Activated CD8-positive, alpha-beta T cell treated with anti-CD3 and anti-CD28 coated beads, Interleukin-2, amount 10 ng/mL, durations not matched to agents 7 days and 5 days (primary cell): Measurements from ENCODE around the gene GPR78. TPM values are rescaled to one million over a fixed set of nuclear protein-coding genes. Genes with fewer than 3 reads are reported as not detected.
"Not testable (repeated sequence)": the region's sequence is repeated elsewhere in the genome, so short reads cannot be mapped to it uniquely, and the experiment has no call there.

Experiments used
- ATAC-seq: fragments of 150-1000 bp; cut with Tn5 transposase; one replicate; pipeline ENCODE4 v1.10.0; 2021; ENCODE audit warnings: moderate library complexity
- CTCF ChIA-PET: fragments of 350-600 bp; sonication (Branson Sonifier 250); formaldehyde crosslinking; loops from one replicate; lab custom pipeline; 2021; ENCODE audit warnings: antibody characterized with exemption; lab: Charles Lee
- POLR2A ChIA-PET: fragments of 350-600 bp; sonication (Branson Sonifier 250); formaldehyde crosslinking; loops from one replicate; lab custom pipeline; 2021; ENCODE audit warnings: antibody characterized with exemption; lab: Charles Lee
- DNase-seq: peaks from one replicate; pipeline ENCODE4 v3.0.0-alpha.2; 2020
- H3K27ac Mint-ChIP-seq: one replicate; pipeline ENCODE4 v1.8.0; 2021; ENCODE audit warnings: mild to moderate bottlenecking, mixed read lengths
- H3K27me3 Mint-ChIP-seq: one replicate; pipeline ENCODE4 v1.8.0; 2021; ENCODE audit warnings: low read depth, mixed read lengths
- H3K36me3 Mint-ChIP-seq: one replicate; pipeline ENCODE4 v1.8.0; 2021; ENCODE audit warnings: low read depth, mixed read lengths
- H3K4me1 Mint-ChIP-seq: one replicate; pipeline ENCODE4 v1.8.0; 2021; ENCODE audit warnings: low read depth, mixed read lengths
- H3K4me3 Mint-ChIP-seq: one replicate; pipeline ENCODE4 v1.8.0; 2021; ENCODE audit warnings: mild to moderate bottlenecking, mixed read lengths
- H3K9me3 Mint-ChIP-seq: one replicate; pipeline ENCODE4 v1.8.0; 2022; ENCODE audit warnings: mixed read lengths; ENCODE audit not compliant: insufficient read depth
- total RNA-seq, 2 experiments: library from RNA; stranded (reverse); gene quantifications; one replicate each; pipeline ENCODE4 v1.2.3, GENCODE V29; 2021

GPR78 gene
- total RNA-seq, 2 experiments from 2014 or later = not detected

GRCh38 chr4:8575457-8575856, 4.7 kb upstream of the GPR78 start:
- POLR2A ChIA-PET = no interaction called here
- no peaks in the 10 kb centered on the region for H3K27me3 Mint-ChIP-seq
- H3K27ac Mint-ChIP-seq = no peak overlapping the region
- H3K9me3 Mint-ChIP-seq = no peaks in the 10 kb centered on the region
- ATAC-seq (no peak), DNase-seq (no peak)
- no peaks in the 10 kb centered on the region for H3K4me1 Mint-ChIP-seq
- H3K36me3 Mint-ChIP-seq = no peaks in the 10 kb centered on the region
- no peak overlapping the region for H3K4me3 Mint-ChIP-seq
- CTCF ChIA-PET = no interaction called here

- H3K27me3 Mint-ChIP-seq, CTCF ChIA-PET, H3K27ac Mint-ChIP-seq, DNase-seq, POLR2A ChIA-PET, H3K36me3 Mint-ChIP-seq, H3K4me1 Mint-ChIP-seq, H3K4me3 Mint-ChIP-seq, H3K9me3 Mint-ChIP-seq, ATAC-seq: not testable (repeated sequence)
Observed at GRCh38 chr4:8576591-8576990, 3.6 kb upstream of the GPR78 start.

GRCh38 chr4:8577046-8577445, 3.1 kb upstream of the GPR78 start:
- DNase-seq = no peak
- Mint-ChIP-seq H3K9me3 (no peaks in the 10 kb centered on the region), H3K4me1 (no peaks in the 10 kb centered on the region), H3K4me3 (no peak overlapping the region), H3K27ac (no peak overlapping the region), H3K36me3 (no peaks in the 10 kb centered on the region), H3K27me3 (no peaks in the 10 kb centered on the region)
- CTCF ChIA-PET = no interaction called here
- ATAC-seq = no peak
- POLR2A ChIA-PET = no interaction called here

- no peak overlapping the region for H3K4me3 Mint-ChIP-seq
- DNase-seq (no peak), ATAC-seq (no peak)
- no peaks in the 10 kb centered on the region for H3K27me3 Mint-ChIP-seq
- no peaks in the 10 kb centered on the region for H3K9me3 Mint-ChIP-seq
- POLR2A ChIA-PET = no interaction called here
- CTCF ChIA-PET = no interaction called here
- no peaks in the 10 kb centered on the region for H3K36me3 Mint-ChIP-seq
- H3K4me1 Mint-ChIP-seq = no peaks in the 10 kb centered on the region
- no peak overlapping the region for H3K27ac Mint-ChIP-seq
Observed at GRCh38 chr4:8577972-8578371, 2.2 kb upstream of the GPR78 start.

GRCh38 chr4:8578717-8579116, 1.5 kb upstream of the GPR78 start:
- no peaks in the 10 kb centered on the region for H3K4me1 Mint-ChIP-seq
- H3K36me3 Mint-ChIP-seq = no peaks in the 10 kb centered on the region
- no peak overlapping the region for H3K27ac Mint-ChIP-seq
- ChIA-PET POLR2A (no interaction called here), CTCF (no interaction called here)
- no peak overlapping the region for H3K4me3 Mint-ChIP-seq
- no peaks in the 10 kb centered on the region for H3K27me3 Mint-ChIP-seq
- ATAC-seq = no peak
- H3K9me3 Mint-ChIP-seq = no peaks in the 10 kb centered on the region
- DNase-seq = no peak

GRCh38 chr4:8579526-8580320, 469 bp upstream of the GPR78 start:
- Mint-ChIP-seq H3K4me3 (no peak overlapping the region), H3K27ac (no peak overlapping the region), H3K9me3 (no peaks in the 10 kb centered on the region), H3K27me3 (no peaks in the 10 kb centered on the region), H3K4me1 (no peaks in the 10 kb centered on the region), H3K36me3 (no peaks in the 10 kb centered on the region)
- no peak for ATAC-seq
- DNase-seq = no peak
- CTCF ChIA-PET = no interaction called here
- POLR2A ChIA-PET = no interaction called here

GRCh38 chr4:8581094-8581861, 1.1 kb downstream of the GPR78 start:
- DNase-seq (no peak), ATAC-seq (no peak)
- no peaks in the 10 kb centered on the region for H3K9me3 Mint-ChIP-seq
- H3K4me1 Mint-ChIP-seq = no peaks in the 10 kb centered on the region
- H3K27me3 Mint-ChIP-seq = no peaks in the 10 kb centered on the region
- no peaks in the 10 kb centered on the region for H3K36me3 Mint-ChIP-seq
- H3K27ac Mint-ChIP-seq = no peak overlapping the region
- POLR2A ChIA-PET = no interaction called here
- H3K4me3 Mint-ChIP-seq = no peak overlapping the region
- CTCF ChIA-PET = no interaction called here

- DNase-seq = no peak
- Mint-ChIP-seq H3K27me3 (no peaks in the 10 kb centered on the region), H3K36me3 (no peaks in the 10 kb centered on the region), H3K4me3 (no peak overlapping the region), H3K9me3 (no peaks in the 10 kb centered on the region), H3K4me1 (no peaks in the 10 kb centered on the region), H3K27ac (no peak overlapping the region)
- ChIA-PET POLR2A (no interaction called here), CTCF (no interaction called here)
- ATAC-seq = no peak
Observed at GRCh38 chr4:8582016-8582415, 1.8 kb downstream of the GPR78 start.

GRCh38 chr4:8582436-8582835, 2.2 kb downstream of the GPR78 start:
- no peak for ATAC-seq
- no peak overlapping the region for H3K4me3 Mint-ChIP-seq
- CTCF ChIA-PET = no interaction called here
- DNase-seq = no peak
- H3K27ac Mint-ChIP-seq = no peak overlapping the region
- H3K27me3 Mint-ChIP-seq = no peaks in the 10 kb centered on the region
- POLR2A ChIA-PET = no interaction called here
- H3K9me3 Mint-ChIP-seq = no peaks in the 10 kb centered on the region
- H3K4me1 Mint-ChIP-seq = no peaks in the 10 kb centered on the region
- no peaks in the 10 kb centered on the region for H3K36me3 Mint-ChIP-seq

- Mint-ChIP-seq H3K36me3 (no peaks in the 10 kb centered on the region), H3K4me1 (no peaks in the 10 kb centered on the region), H3K9me3 (no peaks in the 10 kb centered on the region), H3K27me3 (no peaks in the 10 kb centered on the region), H3K27ac (no peak overlapping the region), H3K4me3 (no peak overlapping the region)
- no peak for ATAC-seq
- CTCF ChIA-PET = no interaction called here
- POLR2A ChIA-PET = no interaction called here
- no peak for DNase-seq
Observed at GRCh38 chr4:8582941-8583654, 2.9 kb downstream of the GPR78 start.

- Mint-ChIP-seq H3K36me3 (no peaks in the 10 kb centered on the region), H3K4me1 (no peaks in the 10 kb centered on the region), H3K9me3 (no peaks in the 10 kb centered on the region), H3K27ac (no peak overlapping the region), H3K27me3 (no peaks in the 10 kb centered on the region), H3K4me3 (no peak overlapping the region)
- ATAC-seq = no peak
- DNase-seq = no peak
- ChIA-PET POLR2A (no interaction called here), CTCF (no interaction called here)
Observed at GRCh38 chr4:8583655-8584025, 3.4 kb downstream of the GPR78 start.

- H3K4me3 Mint-ChIP-seq = no peak overlapping the region
Observed at GRCh38 chr4:8585186-8585585, 5.0 kb downstream of the GPR78 start.

More at GRCh38 chr4:8585186-8585585, 5.0 kb downstream of the GPR78 start:
- DNase-seq (no peak), ATAC-seq (no peak)
- Mint-ChIP-seq H3K4me1 (no peaks in the 10 kb centered on the region), H3K36me3 (no peaks in the 10 kb centered on the region), H3K9me3 (no peaks in the 10 kb centered on the region), H3K27ac (no peak overlapping the region), H3K27me3 (no peaks in the 10 kb centered on the region)
- ChIA-PET CTCF (no interaction called here), POLR2A (no interaction called here)
